Activated CD4-positive, alpha-beta T cell treated with anti-CD3 and anti-CD28 coated beads, Interleukin-2, Interleukin-6, amounts not matched to agents 100 ng/mL and 50 ng/mL, durations not matched to agents 16 hours and 8 hours (primary cell): ENCODE results near the gene MED13L.
"Not testable (repeated sequence)": the region's sequence is repeated elsewhere in the genome, so short reads cannot be mapped to it uniquely, and the experiment has no call there.

Source experiments
- DNase-seq: peaks from one replicate; pipeline ENCODE4 v3.0.0-alpha.2; 2020

Gene MED13L

GRCh38 chr12:115993737-115994136 is 283.8 kb downstream of the MED13L start:
- DNase-seq, result no peak

- no peak for DNase-seq
These were observed 287.3 kb downstream of the MED13L start for GRCh38 chr12:115990241-115990640.

- no peak for DNase-seq
These were observed 288.6 kb downstream of the MED13L start for GRCh38 chr12:115988625-115989563.

GRCh38 chr12:115988212-115988611 is 289.3 kb downstream of the MED13L start:
- no peak for DNase-seq

- DNase-seq, result no peak
These were observed 292.9 kb downstream of the MED13L start for GRCh38 chr12:115984616-115985015.

DNA sequence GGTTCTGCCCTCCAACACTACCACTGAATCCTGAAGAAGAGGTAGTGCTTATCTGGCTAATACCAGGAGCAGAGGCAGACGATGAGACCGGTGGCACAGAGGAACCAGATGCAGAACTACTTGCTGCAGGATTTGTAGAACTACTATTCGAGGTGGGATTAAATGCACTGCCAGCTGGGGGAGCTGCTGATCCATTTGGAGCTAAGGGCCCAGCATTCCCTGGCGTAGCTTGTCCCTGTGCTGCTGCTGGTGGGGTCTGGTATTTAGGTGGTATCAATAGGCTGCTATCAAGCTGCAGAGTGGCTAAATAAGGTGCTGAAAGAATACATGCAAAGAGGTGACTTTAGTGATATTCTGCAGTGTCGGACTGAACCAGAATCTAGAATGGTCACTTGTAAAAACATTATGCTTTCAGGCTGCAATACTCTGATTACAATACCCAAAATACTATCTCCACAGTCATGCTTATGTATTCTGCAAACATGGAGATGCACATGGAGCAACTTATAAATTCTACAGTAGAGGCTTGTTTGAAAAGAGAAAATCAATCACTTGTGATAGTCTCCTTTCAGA is 294.2 kb downstream of the MED13L start:
- DNase-seq, result no peak

- DNase-seq, result no peak
These were observed 297.2 kb downstream of the MED13L start for GRCh38 chr12:115980339-115980738.

DNA sequence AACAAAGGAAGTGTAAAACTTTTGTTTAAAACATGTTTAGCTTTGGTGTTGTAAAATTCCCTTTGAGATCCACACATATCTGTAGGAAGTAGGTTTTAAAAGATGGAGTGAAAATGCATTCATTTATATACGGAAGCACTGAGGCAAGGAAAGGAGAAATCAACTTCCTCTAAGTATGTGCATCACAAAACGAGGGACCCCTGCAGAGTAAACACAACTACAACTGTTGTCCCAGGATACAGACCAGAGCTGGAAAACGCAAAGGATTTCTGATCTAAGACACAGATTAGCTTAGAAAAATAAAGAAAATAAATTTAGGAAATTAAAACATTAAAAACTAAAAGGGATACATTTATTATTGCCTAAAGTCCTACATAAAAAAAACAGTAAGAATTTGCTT is 297.6 kb downstream of the MED13L start:
- DNase-seq, result no peak

DNA sequence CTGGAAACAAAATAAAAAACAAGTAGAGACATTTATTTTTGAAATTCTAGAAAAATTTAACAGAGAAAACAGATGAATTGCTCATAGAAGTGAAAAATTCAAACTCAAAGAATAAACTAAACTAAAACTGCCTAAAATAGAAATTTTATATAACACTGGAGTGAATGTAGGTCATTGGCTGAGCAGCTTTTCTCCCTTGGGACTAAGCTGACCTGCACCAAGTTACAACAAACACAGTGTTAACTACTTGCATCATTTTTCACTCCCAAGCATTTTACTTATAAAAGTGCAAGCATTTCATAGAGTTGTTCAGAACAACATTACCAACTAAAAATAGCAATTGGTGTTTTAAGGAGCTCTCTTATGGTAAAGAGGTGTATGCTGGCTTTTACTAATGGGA is 298.1 kb downstream of the MED13L start:
- DNase-seq, result no peak

DNA sequence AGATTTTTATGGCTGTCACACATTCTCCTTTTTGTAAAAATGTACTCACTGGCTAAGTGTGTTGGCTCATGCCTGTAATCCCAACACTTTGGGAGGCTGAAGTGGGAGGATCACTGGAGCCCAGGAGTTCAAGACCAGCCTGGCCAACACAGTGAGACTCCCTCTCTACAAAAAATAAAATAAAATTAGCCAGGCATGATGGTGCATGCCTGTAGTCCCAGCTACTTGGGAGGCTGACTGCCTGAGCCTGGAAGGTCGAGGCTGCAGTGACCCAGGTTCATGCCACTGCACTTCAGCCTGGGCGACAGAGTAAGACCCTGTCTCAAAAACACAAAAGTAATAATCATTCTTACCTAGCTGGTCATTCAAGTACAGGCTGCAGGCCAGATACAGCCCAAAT is 300.7 kb downstream of the MED13L start:
- DNase-seq, result not testable (repeated sequence)

DNA sequence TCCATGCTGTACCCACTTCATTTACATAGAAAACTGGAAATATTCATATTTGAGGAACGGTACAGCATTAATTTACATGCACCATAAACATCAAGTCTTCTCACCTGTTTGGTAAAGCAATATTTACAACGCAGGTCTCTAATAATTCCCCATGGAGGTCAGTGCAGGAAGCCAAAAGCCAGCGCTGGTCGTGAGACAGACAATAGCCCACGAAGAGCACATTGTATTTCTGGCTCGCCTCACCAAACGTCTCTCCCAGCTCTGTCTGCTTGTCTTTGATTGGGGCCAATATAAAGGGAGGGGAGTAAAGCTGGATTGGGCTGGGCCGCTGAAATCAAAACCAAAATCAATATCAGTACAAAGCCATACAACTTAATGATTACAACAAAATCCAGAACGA is 302.1 kb downstream of the MED13L start:
- DNase-seq, result no peak

DNA sequence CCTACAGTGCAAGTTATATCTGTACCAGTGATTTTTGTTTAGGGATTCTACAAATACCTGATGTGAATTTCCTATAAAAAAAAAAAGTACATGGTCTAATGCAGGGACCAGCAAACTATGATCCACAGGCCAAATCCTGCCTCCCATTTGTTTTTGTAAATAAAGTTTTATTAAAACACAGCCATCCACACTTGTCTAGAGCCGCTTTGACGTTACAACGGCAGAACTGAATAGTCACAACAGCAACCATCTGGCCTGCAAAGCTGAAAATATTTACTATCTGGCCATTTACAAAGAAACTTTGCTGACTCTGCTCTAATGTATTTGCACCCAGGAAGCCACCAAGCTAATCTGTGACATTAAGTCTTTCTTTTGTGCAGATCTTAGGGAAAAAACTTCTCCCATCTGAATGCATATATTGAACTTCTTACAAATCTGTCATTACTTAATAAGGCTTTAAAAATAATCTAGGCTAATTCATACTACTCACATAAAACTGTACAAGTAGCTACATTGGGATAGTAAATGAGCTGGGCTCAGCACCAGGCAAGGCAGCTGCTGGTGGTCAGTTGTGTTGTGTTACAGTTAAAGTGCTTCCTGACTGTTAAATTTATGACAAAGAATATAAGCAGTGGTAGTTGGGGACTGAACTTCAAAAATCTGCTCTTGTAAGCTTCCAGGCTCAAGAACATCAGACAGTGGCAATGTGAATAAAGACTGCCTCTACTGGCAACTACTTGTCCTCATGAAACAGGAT is 303.3 kb downstream of the MED13L start:
- no peak for DNase-seq

- no peak for DNase-seq
These were observed 304.4 kb downstream of the MED13L start for GRCh38 chr12:115973066-115973465.

DNA sequence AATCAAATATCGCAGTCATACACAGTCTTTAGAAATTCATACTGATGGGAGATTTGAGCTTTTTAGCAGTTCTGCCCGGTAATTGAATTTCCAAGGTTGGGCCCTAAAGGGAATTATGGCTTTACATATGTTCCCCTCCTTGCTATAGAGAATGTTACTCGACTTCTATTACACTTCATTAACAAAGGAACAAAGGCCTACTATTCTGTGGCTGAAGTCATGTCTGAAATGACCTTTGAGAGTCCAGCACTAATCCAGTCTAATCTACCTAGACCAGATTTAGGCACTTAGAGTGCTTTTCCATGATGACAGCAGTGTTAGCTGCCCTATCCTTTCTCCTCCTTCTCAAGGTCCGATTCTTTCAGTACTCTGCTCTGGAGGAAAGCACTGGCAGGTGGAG is 305.3 kb downstream of the MED13L start:
- no peak for DNase-seq

DNA sequence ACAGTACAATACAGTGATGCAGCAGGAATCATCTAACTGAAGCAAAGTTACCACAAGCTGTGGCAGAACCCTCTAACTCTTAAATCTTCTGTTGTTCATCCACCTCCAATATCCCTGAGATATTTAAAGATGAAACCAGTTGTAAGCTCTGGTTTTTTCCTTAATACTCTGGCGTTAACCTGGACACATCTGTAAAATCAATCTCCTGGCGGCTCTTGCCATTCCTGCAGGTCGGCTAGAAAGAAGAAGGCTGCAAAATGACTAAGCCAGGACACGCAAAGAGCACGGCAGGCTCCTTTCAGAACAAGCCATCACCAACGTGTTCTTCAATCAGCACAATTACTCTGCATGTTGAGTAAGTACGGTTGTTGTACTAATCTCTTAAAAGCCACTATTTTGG is 309.3 kb downstream of the MED13L start:
- no peak for DNase-seq

- no peak for DNase-seq
These were observed 311.1 kb downstream of the MED13L start for GRCh38 chr12:115966376-115966775.

- peak; percentile 44 for DNase-seq
These were observed 312.9 kb downstream of the MED13L start for GRCh38 chr12:115964626-115965025.

DNA sequence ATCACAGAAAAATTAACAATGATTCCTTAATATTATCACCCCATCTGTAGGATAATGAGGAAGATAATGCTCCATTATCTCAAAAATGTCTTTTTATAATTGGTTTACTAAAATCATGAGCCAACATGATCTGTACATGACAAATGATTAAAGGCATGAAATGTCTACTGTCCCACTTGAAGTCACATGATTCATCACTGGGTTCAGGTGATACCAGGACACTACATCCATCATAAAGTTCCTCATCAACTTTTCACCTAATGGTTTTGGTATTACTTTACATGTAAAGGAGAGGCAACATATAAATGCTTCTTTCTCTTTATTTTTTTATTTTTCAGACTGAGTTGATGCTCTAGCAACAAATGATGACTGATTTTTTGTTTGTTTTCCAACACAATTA is 313.3 kb downstream of the MED13L start:
- no peak for DNase-seq

- no peak for DNase-seq
These were observed 315.3 kb downstream of the MED13L start for GRCh38 chr12:115962216-115962615.

DNA sequence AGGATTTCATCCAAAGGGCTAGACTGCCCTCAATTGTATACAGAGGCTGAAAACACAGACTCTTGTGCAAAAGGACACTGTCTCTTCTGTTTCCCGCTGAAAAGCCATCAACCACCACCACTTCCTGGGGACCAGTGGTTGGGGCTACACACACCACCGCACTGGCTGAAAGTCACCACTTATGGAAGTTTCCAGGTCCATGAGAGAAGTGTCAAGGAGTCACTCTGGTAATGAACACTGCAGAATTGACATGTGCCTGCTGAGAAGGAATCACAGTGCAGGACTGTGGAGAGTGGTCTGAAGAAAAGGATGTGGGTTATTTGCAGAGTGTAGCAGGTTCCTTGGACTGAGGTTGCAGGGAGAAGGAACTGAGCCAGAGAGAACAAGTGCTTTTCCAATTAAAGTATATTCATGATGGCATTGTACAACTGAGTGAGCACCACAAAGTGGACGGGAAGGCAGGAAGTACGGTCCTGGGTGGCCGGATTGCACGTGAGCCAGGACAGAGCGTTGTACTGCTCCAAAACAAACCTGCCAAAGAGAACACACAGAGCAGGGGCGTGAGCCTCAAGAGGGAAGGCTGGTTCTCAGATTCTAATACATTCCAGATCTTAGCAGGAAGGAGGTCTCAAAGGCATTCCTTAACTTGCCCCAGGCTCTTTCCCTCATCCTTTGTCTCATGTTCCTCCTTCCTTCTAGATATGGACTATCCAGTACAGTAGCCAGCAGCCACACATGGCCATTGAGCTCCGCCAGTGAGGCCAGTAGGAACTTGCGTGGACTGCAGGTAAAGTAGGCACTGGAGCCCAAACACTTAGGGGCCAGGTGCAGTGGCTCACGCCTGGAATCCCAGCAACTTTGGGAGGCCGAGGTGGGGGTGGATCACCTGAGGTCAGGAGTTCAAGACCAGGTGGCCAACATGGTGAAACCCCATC is 316.4 kb downstream of the MED13L start:
- peak; percentile 32 for DNase-seq

GRCh38 chr12:115957686-115958290 is 319.7 kb downstream of the MED13L start:
- DNase-seq, result no peak

DNA sequence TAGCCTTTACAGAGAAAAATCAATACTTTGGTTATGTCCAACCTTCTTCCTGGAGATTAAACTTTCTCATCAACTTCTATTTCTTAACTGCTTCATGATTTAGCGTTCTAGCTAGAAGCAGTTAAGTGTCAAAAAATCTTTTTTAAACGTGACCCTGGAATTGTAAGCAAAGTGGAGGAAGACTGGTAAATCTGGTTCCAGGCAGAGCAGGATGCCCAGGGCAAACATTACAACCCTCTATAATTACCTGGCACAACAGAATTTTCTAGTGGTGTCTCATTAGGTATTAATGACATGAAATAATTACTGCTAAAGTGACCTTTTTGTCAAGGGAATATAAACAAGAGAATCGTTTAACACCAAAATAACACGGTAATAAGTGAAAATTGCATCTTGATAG is 320.8 kb downstream of the MED13L start:
- no peak for DNase-seq
